ENCODE data around the gene GPM6B.
A peak's percentile ranks its signal among the peaks of the same experiment; 100 is the strongest.

Gene GPM6B

GRCh38 chrX:13721819-13722519 is 94.9 kb downstream of the GPM6B start:
- H3K9ac ChIP-seq: no peak overlapping the region
- peaks cover 3 to 63% (median 41%) of the 10 kb centered on the region in 11 experiments; a peak in 19 of 22 replicates for H4K20me1 ChIP-seq
- H3K9me3 ChIP-seq (replicated peaks in 1 of 11): peaks cover 10 to 42% (median 28%) of the 10 kb centered on the region in 11 experiments; a peak in 20 of 22 replicates
- peaks cover 0 to 17% (median 3%) of the 10 kb centered on the region in 11 experiments; a peak in 8 of 22 replicates for H3K27me3 ChIP-seq
- no peak overlapping the region for H3K4me3 ChIP-seq
- H3K27ac ChIP-seq: no peak overlapping the region
- peaks cover 41 to 78% (median 63%) of the 10 kb centered on the region in 11 experiments for H3K36me3 ChIP-seq
- no peak for TF ChIP-seq Cebpa-rat (IDR thresholded peaks at IDR 0.05)
- H3K4me2 ChIP-seq: peak overlapping the region in 10 of 11 experiments; percentile 3 to 52 (median 15); a peak in 12 of 22 replicates
- peaks cover 4 to 22% (median 9%) of the 10 kb centered on the region in 10 experiments; a peak in 12 of 20 replicates for H3K4me1 ChIP-seq

- Histone ChIP-seq H3K9me3 (replicated peaks in 1 of 11) (peaks cover 10 to 36% (median 24%) of the 10 kb centered on the region in 11 experiments; a peak in 18 of 22 replicates), H3K9ac (no peak overlapping the region), H3K4me3 (no peak overlapping the region), H3K36me3 (peaks cover 43 to 84% (median 66%) of the 10 kb centered on the region in 11 experiments), H3K27ac (no peak overlapping the region), H3K27me3 (peaks cover 0 to 17% (median 3%) of the 10 kb centered on the region in 11 experiments; a peak in 8 of 22 replicates), H3K4me1 (peaks cover 4 to 22% (median 9%) of the 10 kb centered on the region in 10 experiments; a peak in 12 of 20 replicates), H3K4me2 (no peak overlapping the region), H4K20me1 (peaks cover 3 to 64% (median 43%) of the 10 kb centered on the region in 11 experiments; a peak in 19 of 22 replicates)
- no peak for TF ChIP-seq Cebpa-rat (IDR thresholded peaks at IDR 0.05)
Observed at GRCh38 chrX:13721371-13721770, 95.5 kb downstream of the GPM6B start.
